H54 (cell line): ENCODE results near the gene RIMBP3C.
"Not testable (repeated sequence)": the region's sequence is repeated elsewhere in the genome, so short reads cannot be mapped to it uniquely, and the experiment has no call there.

Source experiments
- DNase-seq: peaks from one replicate; pipeline ENCODE4 v3.0.0; 2011; ENCODE audit warnings: low spot score, mixed read lengths; ENCODE audit not compliant: insufficient read length
- FAIRE-seq: peaks from 3 replicates; lab custom pipeline; 2011; peaks lifted over from hg19 to GRCh38; lab: Jason Lieb, UNC
- POLR2A ChIP-seq: IDR thresholded peaks from 2 replicates; pipeline ENCODE4 v1.6.1; 2011; ENCODE audit warnings: low read depth, mild to moderate bottlenecking, low read length

The RIMBP3C gene

GRCh38 chr22:21587803-21588611, 36.7 kb upstream of the RIMBP3C start:
- TF ChIP-seq POLR2A = no peak
- DNase-seq (no peak), FAIRE-seq (no peak)

GRCh38 chr22:21585389-21585788, 34.1 kb upstream of the RIMBP3C start:
- no peak for FAIRE-seq
- TF ChIP-seq POLR2A = no peak
- DNase-seq = no peak

GRCh38 chr22:21582801-21583740, 31.8 kb upstream of the RIMBP3C start:
- DNase-seq (no peak), FAIRE-seq (no peak)
- TF ChIP-seq POLR2A = no peak

- DNase-seq, FAIRE-seq: not testable (repeated sequence)
Measured at GRCh38 chr22:21581009-21581713, 29.9 kb upstream of the RIMBP3C start.

- not testable (repeated sequence) for FAIRE-seq, DNase-seq
Measured at GRCh38 chr22:21580623-21581007, 29.4 kb upstream of the RIMBP3C start.

GRCh38 chr22:21579474-21579851, 28.2 kb upstream of the RIMBP3C start:
- no peak for FAIRE-seq
- no peak for TF ChIP-seq POLR2A

GRCh38 chr22:21573750-21574494, 22.7 kb upstream of the RIMBP3C start:
- FAIRE-seq (no peak), DNase-seq (no peak)
- no peak for TF ChIP-seq POLR2A

More at GRCh38 chr22:21579474-21579851, 28.2 kb upstream of the RIMBP3C start:
- no peak for DNase-seq

GRCh38 chr22:21573293-21573734, 22.1 kb upstream of the RIMBP3C start:
- FAIRE-seq = no peak
- TF ChIP-seq POLR2A = no peak
- DNase-seq = no peak

GRCh38 chr22:21571679-21572078, 20.4 kb upstream of the RIMBP3C start:
- FAIRE-seq (no peak), DNase-seq (no peak)
- no peak for TF ChIP-seq POLR2A

GRCh38 chr22:21570398-21570797, 19.1 kb upstream of the RIMBP3C start:
- DNase-seq (no peak), FAIRE-seq (no peak)
- no peak for TF ChIP-seq POLR2A

GRCh38 chr22:21569459-21570170, 18.4 kb upstream of the RIMBP3C start:
- no peak for TF ChIP-seq POLR2A
- DNase-seq (no peak), FAIRE-seq (no peak)

- not testable (repeated sequence) for FAIRE-seq
Measured at GRCh38 chr22:21569076-21569427, 17.8 kb upstream of the RIMBP3C start.

More at GRCh38 chr22:21569076-21569427, 17.8 kb upstream of the RIMBP3C start:
- not testable (repeated sequence) for DNase-seq
